Esophagus muscularis mucosa (tissue), 4 donors: ENCODE data around the gene SETD5. TPM values are rescaled to one million over a fixed set of nuclear protein-coding genes. Genes with fewer than 3 reads are reported as not detected.

Source experiments
- DNase-seq: peaks from one replicate; pipeline ENCODE4 v3.0.0-alpha.2; 2017; ENCODE audit errors: extremely low spot score
- H3K27ac ChIP-seq, 4 donors: fragments of 200-600 bp; sonication (generic); replicated peaks in 1 of 4; 1 replicate in 3 of 4; 2 replicates in 1 of 4; pipeline ENCODE4 v1.5.1; 2016 to 2019; ENCODE audit warnings: mild to moderate bottlenecking in 1 of 4
- H3K27me3 ChIP-seq, 4 donors: fragments of 200-600 bp; sonication (generic); one replicate each; pipeline versions ENCODE4 v1.5.1 to v1.6.0; 2016 to 2019
- H3K36me3 ChIP-seq, 4 donors: fragments of 200-600 bp; sonication (generic); one replicate each; pipeline ENCODE4 v1.5.1; 2016 to 2019
- H3K4me1 ChIP-seq, 4 donors: fragments of 200-600 bp; sonication (generic); one replicate each; pipeline ENCODE4 v1.5.1; 2016 to 2019
- H3K4me3 ChIP-seq, 4 donors: fragments of 200-600 bp; sonication (generic); 1 replicate in 2 of 4; 2 replicates in 2 of 4; pipeline ENCODE4 v1.5.1; 2016 to 2019; ENCODE audit warnings: mild to moderate bottlenecking in 4 of 4, moderate library complexity in 1 of 4
- H3K9me3 ChIP-seq, 4 donors: fragments of 200-600 bp; sonication (generic); 1 replicate in 3 of 4; 2 replicates in 1 of 4; pipeline ENCODE4 v1.5.1; 2016 to 2019
- CTCF ChIP-seq, 3 experiments: fragments of 200-600 bp in 2 of 3; fragments of 450-650 bp in 1 of 3; sonication (generic) in 2 of 3; IDR thresholded peaks; one replicate each; pipeline ENCODE4 v1.5.1; 2017 to 2019; ENCODE audit warnings: antibody characterized with exemption in 3 of 3, mild to moderate bottlenecking in 2 of 3, moderate library complexity in 1 of 3
- EP300 ChIP-seq: sonication (generic); formaldehyde crosslinking; IDR thresholded peaks from one replicate; pipeline ENCODE4 v1.6.1; 2017; ENCODE audit warnings: antibody characterized with exemption
- POLR2A ChIP-seq: fragments of 450-650 bp; IDR thresholded peaks from one replicate; pipeline ENCODE4 v1.6.1; 2017; ENCODE audit warnings: antibody characterized with exemption, moderate library complexity, mild to moderate bottlenecking, low read depth
- POLR2AphosphoS5 ChIP-seq, 2 donors: sonication (generic); formaldehyde crosslinking; IDR thresholded peaks; one replicate each; pipeline ENCODE4 v1.6.1; 2017; ENCODE audit warnings: antibody characterized with exemption in 2 of 2
- WGBS: methylation state at CpG from one replicate; pipeline ENCODE4 v1.1.5; 2018; 5-methylcytosine and 5-hydroxymethylcytosine counted together
- intact Hi-C: fragments of 100-400 bp; cut with DNase I; formaldehyde crosslinking; loops from one replicate; pipeline ENCODE4 v1.15.1; 2023
- total RNA-seq, 4 donors: library from RNA; depleted of rRNA; stranded (reverse); fragments of >200 nt; gene quantifications; one replicate each; pipeline versions ENCODE4 v1.1.0 to v1.2.1, GENCODE V29; 2016

The SETD5 gene
- total RNA-seq, 4 donors from 2014 or later: 54.8 to 84.3 (median 78.1) TPM

- Histone ChIP-seq H3K36me3 (no peaks in the 10 kb centered on the region), H3K27ac (no peak overlapping the region), H3K27me3 (peaks cover 0 to 35% (median 0%) of the 10 kb centered on the region in 4 donors), H3K9me3 (no peaks in the 10 kb centered on the region), H3K4me1 (no peaks in the 10 kb centered on the region), H3K4me3 (no peak overlapping the region)
- DNase-seq: no peak
- WGBS: 64% methylated on average over 7 of the region's 7 CpGs
- intact Hi-C loops: no loop called here
- TF ChIP-seq POLR2A (no peak), POLR2AphosphoS5 (IDR thresholded peaks at IDR 0.05) (no peak), CTCF (IDR thresholded peaks at IDR 0.05) (no peak), EP300 (no peak)
Measured at GRCh38 chr3:9512456-9513045, 115.1 kb downstream of the SETD5 start.

- Histone ChIP-seq H3K9me3 (peaks cover 0 to 12% (median 0%) of the 10 kb centered on the region in 4 donors), H3K4me3 (no peak overlapping the region), H3K36me3 (no peaks in the 10 kb centered on the region), H3K4me1 (no peaks in the 10 kb centered on the region), H3K27me3 (peaks cover 0 to 18% (median 0%) of the 10 kb centered on the region in 4 donors), H3K27ac (no peak overlapping the region)
- 67% methylated on average over 4 of the region's 4 CpGs for WGBS
- DNase-seq: no peak
- TF ChIP-seq POLR2A (no peak), POLR2AphosphoS5 (IDR thresholded peaks at IDR 0.05) (no peak), CTCF (IDR thresholded peaks at IDR 0.05) (no peak), EP300 (no peak)
- intact Hi-C loops: no loop called here
Measured at GRCh38 chr3:9514306-9514705, 116.9 kb downstream of the SETD5 start.

- intact Hi-C loops: no loop called here
- Histone ChIP-seq H3K36me3 (no peaks in the 10 kb centered on the region), H3K4me1 (no peaks in the 10 kb centered on the region), H3K4me3 (no peak overlapping the region), H3K9me3 (peaks cover 0 to 12% (median 0%) of the 10 kb centered on the region in 4 donors), H3K27me3 (peaks cover 0 to 15% (median 0%) of the 10 kb centered on the region in 4 donors), H3K27ac (no peak overlapping the region)
- DNase-seq: no peak
- 58% methylated on average over 2 of the region's 2 CpGs for WGBS
- no peak for TF ChIP-seq POLR2A
- no peak for TF ChIP-seq CTCF (IDR thresholded peaks at IDR 0.05)
- TF ChIP-seq EP300: no peak
- no peak for TF ChIP-seq POLR2AphosphoS5 (IDR thresholded peaks at IDR 0.05)
Measured at GRCh38 chr3:9514956-9515355, 117.5 kb downstream of the SETD5 start.

- DNase-seq: no peak
- Histone ChIP-seq H3K4me3 (no peak overlapping the region), H3K36me3 (no peaks in the 10 kb centered on the region), H3K4me1 (no peaks in the 10 kb centered on the region), H3K9me3 (peaks cover 0 to 8% (median 0%) of the 10 kb centered on the region in 4 donors), H3K27ac (no peak overlapping the region), H3K27me3 (peaks cover 0 to 4% (median 0%) of the 10 kb centered on the region in 4 donors)
- intact Hi-C loops: no loop called here
- TF ChIP-seq EP300 (no peak), CTCF (IDR thresholded peaks at IDR 0.05) (no peak), POLR2AphosphoS5 (IDR thresholded peaks at IDR 0.05) (no peak), POLR2A (no peak)
- 85% methylated on average over 2 of the region's 2 CpGs for WGBS
Measured at GRCh38 chr3:9525078-9525477, 127.7 kb downstream of the SETD5 start.

Other genes starting within 250 kb of the SETD5 start
- 1 to 10 TPM; 2.4 to 8.6 (median 3.1) TPM for gene SRGAP3, start 148.0 kb upstream of the SETD5 start, total RNA-seq
- gene THUMPD3, start 34.6 kb upstream of the SETD5 start, total RNA-seq: 10 to 100 TPM; 23.8 to 37.4 (median 26.1) TPM
- gene LHFPL4, start 156.2 kb downstream of the SETD5 start, total RNA-seq: under 1 TPM in 3 of 4 donors, not detected in 1; 0.13 to 0.17 (median 0.17) TPM